Measurements from ENCODE around the gene MGRN1. TPM values are rescaled to one million over a fixed set of nuclear protein-coding genes. Genes with fewer than 3 reads are reported as not detected.

The MGRN1 gene
- total RNA-seq, 1 donor from 2014 or later = 91.5 TPM

DNA sequence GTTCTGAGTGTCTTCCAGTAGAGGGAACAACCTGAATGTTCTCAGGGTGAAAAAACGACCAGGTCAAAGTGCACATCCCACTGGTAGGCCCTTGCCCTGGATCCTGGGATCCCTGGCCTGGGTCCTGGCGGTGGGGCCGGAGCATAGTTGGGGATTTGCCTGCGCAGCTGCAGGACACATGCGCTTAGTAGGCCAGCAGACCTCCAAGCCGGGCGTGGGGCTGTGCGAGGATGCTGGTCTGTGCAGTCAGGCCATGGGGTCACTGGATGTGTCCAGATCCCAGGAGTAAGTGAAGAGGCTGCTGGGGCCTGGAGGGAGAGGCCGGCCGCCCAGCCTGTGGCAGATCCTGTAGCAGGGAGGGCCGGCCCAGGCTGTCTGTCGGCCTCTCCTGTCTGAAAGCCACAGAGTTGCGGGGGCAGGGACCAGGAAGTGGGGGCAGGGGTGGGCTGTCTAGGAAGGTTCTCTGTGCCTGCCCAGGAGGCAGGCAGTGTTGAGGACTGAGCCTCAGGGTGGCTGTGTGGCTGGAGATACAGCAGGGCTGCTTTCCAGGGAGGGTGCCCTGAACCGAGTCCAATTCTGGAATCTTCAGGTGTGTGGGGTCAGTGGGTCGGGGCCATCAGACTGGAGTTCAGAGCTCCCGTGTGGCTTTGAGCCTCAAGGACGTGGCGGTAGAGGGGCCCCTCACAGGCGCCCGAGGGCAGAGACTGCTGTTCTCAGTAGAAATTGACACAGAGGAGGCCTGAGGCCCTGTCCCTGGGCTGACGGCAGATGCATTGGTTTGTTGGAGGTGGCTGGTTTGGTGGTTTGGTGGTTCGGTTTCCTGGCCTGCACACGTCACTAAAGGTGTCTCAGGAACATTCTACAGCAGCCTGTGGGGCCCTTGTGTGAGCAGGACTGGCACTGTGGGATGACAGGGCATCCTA lies 51.5 kb downstream of the MGRN1 start:
- H3K9me3 Mint-ChIP-seq (ENCODE audit: unreplicated experiment) = no peaks in the 10 kb centered on the region
- H2AFZ ChIP-seq (ENCODE audit: low read depth, low read length) = no peak overlapping the region
- H4K20me1 ChIP-seq (ENCODE audit: insufficient read depth, low read length) = peaks cover 40% of the 10 kb centered on the region
- H3K27me3 Mint-ChIP-seq (ENCODE audit: low read depth, unreplicated experiment) = no peaks in the 10 kb centered on the region
- H3K27ac Mint-ChIP-seq (ENCODE audit: unreplicated experiment) = peak overlapping the region; percentile 58
- no peak overlapping the region for H3K4me2 ChIP-seq (ENCODE audit: low read length)
- H3K4me1 Mint-ChIP-seq (ENCODE audit: low read depth, unreplicated experiment) = peaks cover 12% of the 10 kb centered on the region
- H3K79me2 ChIP-seq (ENCODE audit: insufficient read depth, low read length) = peaks cover 3% of the 10 kb centered on the region
- H3K4me3 Mint-ChIP-seq (ENCODE audit: unreplicated experiment) = no peak overlapping the region
- peaks cover 9% of the 10 kb centered on the region for H3K36me3 Mint-ChIP-seq (ENCODE audit: low read depth, unreplicated experiment)
- no peak overlapping the region for H3K27ac ChIP-seq (ENCODE audit: low read depth, low read length)
- TF ChIP-seq EZH2 (IDR thresholded peaks at IDR 0.05; ENCODE audit: insufficient read depth, low read length) = no peak
- TF ChIP-seq, protein P1, sequence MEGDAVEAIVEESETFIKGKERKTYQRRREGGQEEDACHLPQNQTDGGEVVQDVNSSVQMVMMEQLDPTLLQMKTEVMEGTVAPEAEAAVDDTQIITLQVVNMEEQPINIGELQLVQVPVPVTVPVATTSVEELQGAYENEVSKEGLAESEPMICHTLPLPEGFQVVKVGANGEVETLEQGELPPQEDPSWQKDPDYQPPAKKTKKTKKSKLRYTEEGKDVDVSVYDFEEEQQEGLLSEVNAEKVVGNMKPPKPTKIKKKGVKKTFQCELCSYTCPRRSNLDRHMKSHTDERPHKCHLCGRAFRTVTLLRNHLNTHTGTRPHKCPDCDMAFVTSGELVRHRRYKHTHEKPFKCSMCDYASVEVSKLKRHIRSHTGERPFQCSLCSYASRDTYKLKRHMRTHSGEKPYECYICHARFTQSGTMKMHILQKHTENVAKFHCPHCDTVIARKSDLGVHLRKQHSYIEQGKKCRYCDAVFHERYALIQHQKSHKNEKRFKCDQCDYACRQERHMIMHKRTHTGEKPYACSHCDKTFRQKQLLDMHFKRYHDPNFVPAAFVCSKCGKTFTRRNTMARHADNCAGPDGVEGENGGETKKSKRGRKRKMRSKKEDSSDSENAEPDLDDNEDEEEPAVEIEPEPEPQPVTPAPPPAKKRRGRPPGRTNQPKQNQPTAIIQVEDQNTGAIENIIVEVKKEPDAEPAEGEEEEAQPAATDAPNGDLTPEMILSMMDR (IDR thresholded peaks at IDR 0.05; ENCODE audit: insufficient read depth, low read depth, low read length) = no peak
- no peaks in the 10 kb centered on the region for H3K36me3 ChIP-seq (ENCODE audit: insufficient read depth, low read length)
- FAIRE-seq (no peak), DNase-seq (ENCODE audit: low read depth) (no peak)
- peaks cover 7% of the 10 kb centered on the region for H3K4me1 ChIP-seq (ENCODE audit: insufficient read depth, low read length)
- H3K9me3 ChIP-seq (ENCODE audit: insufficient read depth, low read depth, low read length) = no peaks in the 10 kb centered on the region
- H3K4me3 ChIP-seq (ENCODE audit: insufficient read depth, low read depth, low read length) = no peak overlapping the region
- H3K9ac ChIP-seq (ENCODE audit: low read length) = no peak overlapping the region
- no peaks in the 10 kb centered on the region for H3K27me3 ChIP-seq (ENCODE audit: insufficient read depth, low read length)

DNA sequence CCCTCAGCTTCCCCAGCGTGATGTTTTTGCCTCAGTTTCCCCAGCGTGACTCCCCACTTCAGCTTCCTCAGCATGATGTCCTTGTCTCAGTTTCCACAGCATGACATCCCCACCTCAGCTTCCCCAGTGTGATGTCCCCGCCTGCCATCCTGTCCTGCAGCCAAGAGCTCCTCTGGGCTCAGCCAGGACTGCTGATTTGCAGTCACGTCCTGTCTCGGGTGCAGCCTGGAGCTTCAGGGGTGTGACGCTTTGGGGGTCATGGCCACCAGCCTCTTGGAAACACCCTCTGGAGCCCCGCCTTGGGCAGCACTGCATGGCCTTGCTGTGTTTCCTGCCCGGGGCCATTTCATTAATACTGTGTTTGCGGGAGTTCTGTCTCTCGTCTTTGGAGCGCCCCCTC lies 52.2 kb downstream of the MGRN1 start:
- Mint-ChIP-seq H3K9me3 (ENCODE audit: unreplicated experiment) (no peaks in the 10 kb centered on the region), H3K4me1 (ENCODE audit: low read depth, unreplicated experiment) (peaks cover 12% of the 10 kb centered on the region), H3K4me3 (ENCODE audit: unreplicated experiment) (no peak overlapping the region), H3K27ac (ENCODE audit: unreplicated experiment) (no peak overlapping the region), H3K36me3 (ENCODE audit: low read depth, unreplicated experiment) (peaks cover 4% of the 10 kb centered on the region), H3K27me3 (ENCODE audit: low read depth, unreplicated experiment) (no peaks in the 10 kb centered on the region)
- FAIRE-seq = no peak
- peaks cover 3% of the 10 kb centered on the region for H3K79me2 ChIP-seq (ENCODE audit: insufficient read depth, low read length)
- H3K27ac ChIP-seq (ENCODE audit: low read depth, low read length) = no peak overlapping the region
- no peaks in the 10 kb centered on the region for H3K27me3 ChIP-seq (ENCODE audit: insufficient read depth, low read length)
- H3K36me3 ChIP-seq (ENCODE audit: insufficient read depth, low read length) = no peaks in the 10 kb centered on the region
- no peak overlapping the region for H2AFZ ChIP-seq (ENCODE audit: low read depth, low read length)
- no peak for DNase-seq (ENCODE audit: low read depth)
- H3K9ac ChIP-seq (ENCODE audit: low read length) = no peak overlapping the region
- no peak overlapping the region for H3K4me3 ChIP-seq (ENCODE audit: insufficient read depth, low read depth, low read length)
- H3K4me1 ChIP-seq (ENCODE audit: insufficient read depth, low read length) = peaks cover 7% of the 10 kb centered on the region
- H3K9me3 ChIP-seq (ENCODE audit: insufficient read depth, low read depth, low read length) = no peaks in the 10 kb centered on the region
- TF ChIP-seq, protein P1 (IDR thresholded peaks at IDR 0.05; ENCODE audit: insufficient read depth, low read depth, low read length) = no peak
- TF ChIP-seq EZH2 (IDR thresholded peaks at IDR 0.05; ENCODE audit: insufficient read depth, low read length) = no peak
- H4K20me1 ChIP-seq (ENCODE audit: insufficient read depth, low read length) = peaks cover 46% of the 10 kb centered on the region
- H3K4me2 ChIP-seq (ENCODE audit: low read length) = no peak overlapping the region

DNA sequence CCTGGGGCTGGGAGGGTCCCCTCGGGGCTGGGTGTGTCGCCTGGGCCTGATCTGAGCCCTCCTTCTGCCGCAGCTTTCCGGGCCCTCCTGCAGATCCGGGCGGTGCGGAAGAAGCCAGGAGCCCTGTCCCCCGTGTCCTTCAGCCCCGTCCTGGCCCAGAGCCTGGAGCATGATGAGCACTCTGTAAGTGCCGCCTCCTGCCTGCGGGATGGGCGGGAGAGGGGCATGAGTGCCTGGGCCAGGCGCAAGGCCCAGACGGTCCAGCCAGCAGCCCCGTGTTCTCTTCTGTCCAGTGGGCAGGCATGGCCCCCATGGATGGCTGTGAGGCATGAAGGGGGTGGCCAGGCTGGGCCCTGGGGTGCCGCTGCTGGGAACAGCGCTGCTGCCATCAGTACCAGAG lies 52.8 kb downstream of the MGRN1 start:
- Histone ChIP-seq H3K9ac (ENCODE audit: low read length) (no peak overlapping the region), H3K4me2 (ENCODE audit: low read length) (no peak overlapping the region), H3K4me3 (ENCODE audit: insufficient read depth, low read depth, low read length) (no peak overlapping the region), H2AFZ (ENCODE audit: low read depth, low read length) (no peak overlapping the region), H3K79me2 (ENCODE audit: insufficient read depth, low read length) (peaks cover 3% of the 10 kb centered on the region), H4K20me1 (ENCODE audit: insufficient read depth, low read length) (peaks cover 47% of the 10 kb centered on the region), H3K27me3 (ENCODE audit: insufficient read depth, low read length) (no peaks in the 10 kb centered on the region), H3K4me1 (ENCODE audit: insufficient read depth, low read length) (peaks cover 7% of the 10 kb centered on the region), H3K27ac (ENCODE audit: low read depth, low read length) (no peak overlapping the region), H3K9me3 (ENCODE audit: insufficient read depth, low read depth, low read length) (no peaks in the 10 kb centered on the region), H3K36me3 (ENCODE audit: insufficient read depth, low read length) (no peaks in the 10 kb centered on the region)
- peaks cover 1% of the 10 kb centered on the region for H3K36me3 Mint-ChIP-seq (ENCODE audit: low read depth, unreplicated experiment)
- H3K4me3 Mint-ChIP-seq (ENCODE audit: unreplicated experiment) = no peak overlapping the region
- H3K9me3 Mint-ChIP-seq (ENCODE audit: unreplicated experiment) = no peaks in the 10 kb centered on the region
- FAIRE-seq = no peak
- TF ChIP-seq, protein P1 (IDR thresholded peaks at IDR 0.05; ENCODE audit: insufficient read depth, low read depth, low read length) = no peak
- TF ChIP-seq EZH2 (IDR thresholded peaks at IDR 0.05; ENCODE audit: insufficient read depth, low read length) = no peak
- H3K27ac Mint-ChIP-seq (ENCODE audit: unreplicated experiment) = no peak overlapping the region
- DNase-seq (ENCODE audit: low read depth) = no peak
- H3K27me3 Mint-ChIP-seq (ENCODE audit: low read depth, unreplicated experiment) = no peaks in the 10 kb centered on the region
- peaks cover 12% of the 10 kb centered on the region for H3K4me1 Mint-ChIP-seq (ENCODE audit: low read depth, unreplicated experiment)

All from astrocyte (in vitro differentiated cells and primary cell).